Stomach (tissue), 9 donors: ENCODE data around the gene LEPR. TPM values are rescaled to one million over a fixed set of nuclear protein-coding genes. Genes with fewer than 3 reads are reported as not detected.

Experiments
- DNase-seq, 2 donors: peaks; one replicate each; pipeline versions ENCODE4 v3.0.0 to v3.0.0-alpha.2; 2013 to 2019
- H3K27ac ChIP-seq, 5 donors: fragments of 200-600 bp in 4 of 5; sonication (generic) in 4 of 5; one replicate each; pipeline ENCODE4 v1.5.1; 2013 to 2019; ENCODE audit warnings: mild to moderate bottlenecking in 1 of 5, moderate library complexity in 1 of 5
- H3K27me3 ChIP-seq, 3 donors: fragments of 200-600 bp; sonication (generic); one replicate each; pipeline ENCODE4 v1.5.1; 2017 to 2019; ENCODE audit warnings: mixed run types in 1 of 3
- H3K36me3 ChIP-seq, 4 donors: fragments of 200-600 bp; sonication (generic); 1 replicate in 3 of 4; 2 replicates in 1 of 4; pipeline ENCODE4 v1.5.1; 2016 to 2019
- H3K4me1 ChIP-seq, 4 donors: fragments of 200-600 bp; sonication (generic); one replicate each; pipeline ENCODE4 v1.5.1; 2016 to 2019
- H3K4me3 ChIP-seq, 4 donors: fragments of 200-600 bp; sonication (generic) in 3 of 4; one replicate each; pipeline ENCODE4 v1.5.1; 2016 to 2019; ENCODE audit warnings: mild to moderate bottlenecking in 1 of 4
- H3K9me3 ChIP-seq, 4 donors: fragments of 200-600 bp; sonication (generic); one replicate each; pipeline ENCODE4 v1.5.1; 2016 to 2019
- CTCF ChIP-seq, 7 experiments: fragments of 450-650 bp in 4 of 7; fragments of 200-600 bp in 3 of 7; sonication (generic) in 3 of 7; IDR thresholded peaks; one replicate each; pipeline ENCODE4 v1.5.1; 2016 to 2019; ENCODE audit warnings: antibody characterized with exemption in 7 of 7, control low read depth in 2 of 7, mild to moderate bottlenecking in 1 of 7
- EP300 ChIP-seq: sonication (generic); formaldehyde crosslinking; IDR thresholded peaks from one replicate; pipeline ENCODE4 v1.6.1; 2017; ENCODE audit warnings: antibody characterized with exemption
- POLR2A ChIP-seq, 4 donors: fragments of 450-650 bp; IDR thresholded peaks; one replicate each; pipeline ENCODE4 v1.6.1; 2016; ENCODE audit warnings: antibody characterized with exemption in 4 of 4, control low read depth in 2 of 4, mild to moderate bottlenecking in 1 of 4, moderate library complexity in 1 of 4
- POLR2AphosphoS5 ChIP-seq, 3 donors: sonication (generic); formaldehyde crosslinking; IDR thresholded peaks; one replicate each; pipeline ENCODE4 v1.6.1; 2016; ENCODE audit warnings: antibody characterized with exemption in 3 of 3
- WGBS, 5 donors: extraction: QIAGEN DNeasy Blood & Tissue Kit in 3 of 5; methylation state at CpG; one replicate each; pipeline versions ENCODE4 v1.1.5 to v1.1.7; 2013 to 2018; 5-methylcytosine and 5-hydroxymethylcytosine counted together
- intact Hi-C: fragments of 100-400 bp; cut with DNase I; formaldehyde crosslinking; loops from one replicate; pipeline ENCODE4 v1.15.1; 2023; ENCODE audit warnings: low total_unique reads
- polyA plus RNA-seq, 3 donors: library from polyadenylated mRNA; stranded (reverse); fragments of 200-250 nt; gene quantifications; one replicate each; pipeline ENCODE4 v1.2.3, GENCODE V29; 2013
- total RNA-seq, 5 donors: library from RNA; depleted of rRNA; stranded (reverse); fragments of >200 nt; gene quantifications; one replicate each; pipeline versions ENCODE4 v1.1.0 to v1.2.3, GENCODE V29; 2014 to 2016
- donor health status: healthy with polysubstance abuse.
- donor health status: Bipolar disorder and iron deficiency.
- donor health status: healthy.

The LEPR gene
- total and polyA plus RNA-seq, 8 donors: 0.58 to 33.0 (median 14.1) TPM

GRCh38 chr1:65409816-65410326 is 10.6 kb upstream of the LEPR start:
- no peaks in the 10 kb centered on the region for H3K9me3 ChIP-seq
- intact Hi-C loops: no loop called here
- H3K4me1 ChIP-seq: no peaks in the 10 kb centered on the region
- 91 to 96% (median 93%) methylated on average over 4 of the region's 4 CpGs for WGBS, 5 donors
- H3K36me3 ChIP-seq: no peaks in the 10 kb centered on the region
- no peaks in the 10 kb centered on the region for H3K27me3 ChIP-seq
- no peak overlapping the region for H3K27ac ChIP-seq
- no peak for DNase-seq
- TF ChIP-seq POLR2AphosphoS5 (IDR thresholded peaks at IDR 0.05) (no peak), POLR2A (IDR thresholded peaks at IDR 0.05) (no peak), EP300 (no peak), CTCF (IDR thresholded peaks at IDR 0.05) (no peak)
- no peak overlapping the region for H3K4me3 ChIP-seq

- WGBS, 5 donors: 87 to 94% (median 90%) methylated on average over 4 of the region's 4 CpGs
- DNase-seq: no peak
- no peaks in the 10 kb centered on the region for H3K9me3 ChIP-seq
- no peaks in the 10 kb centered on the region for H3K27me3 ChIP-seq
- no peak overlapping the region for H3K4me3 ChIP-seq
- H3K4me1 ChIP-seq: no peaks in the 10 kb centered on the region
- TF ChIP-seq POLR2AphosphoS5 (IDR thresholded peaks at IDR 0.05) (no peak), EP300 (no peak), CTCF (IDR thresholded peaks at IDR 0.05) (no peak), POLR2A (IDR thresholded peaks at IDR 0.05) (no peak)
- H3K36me3 ChIP-seq: no peaks in the 10 kb centered on the region
- H3K27ac ChIP-seq: no peak overlapping the region
- intact Hi-C loops: no loop called here
These were observed 8.0 kb upstream of the LEPR start for GRCh38 chr1:65412256-65412983.

- no peaks in the 10 kb centered on the region for H3K36me3 ChIP-seq
- no peaks in the 10 kb centered on the region for H3K4me1 ChIP-seq
- H3K27me3 ChIP-seq: no peaks in the 10 kb centered on the region
- no peak overlapping the region for H3K4me3 ChIP-seq
- H3K27ac ChIP-seq: no peak overlapping the region
- TF ChIP-seq EP300 (no peak), POLR2AphosphoS5 (IDR thresholded peaks at IDR 0.05) (no peak), POLR2A (IDR thresholded peaks at IDR 0.05) (no peak), CTCF (IDR thresholded peaks at IDR 0.05) (no peak)
- DNase-seq: no peak
- no peaks in the 10 kb centered on the region for H3K9me3 ChIP-seq
- intact Hi-C loops: no loop called here
- WGBS, 5 donors: 90 to 99% (median 94%) methylated on average over 3 of the region's 3 CpGs
These were observed 7.5 kb upstream of the LEPR start for GRCh38 chr1:65412984-65413375.

- Histone ChIP-seq H3K27ac (no peak overlapping the region), H3K27me3 (no peaks in the 10 kb centered on the region), H3K9me3 (no peaks in the 10 kb centered on the region), H3K36me3 (no peaks in the 10 kb centered on the region), H3K4me1 (peaks cover 0 to 8% (median 5%) of the 10 kb centered on the region in 4 donors), H3K4me3 (no peak overlapping the region)
- no peak for DNase-seq
- TF ChIP-seq POLR2AphosphoS5 (IDR thresholded peaks at IDR 0.05) (no peak), POLR2A (IDR thresholded peaks at IDR 0.05) (no peak), CTCF (IDR thresholded peaks at IDR 0.05) (no peak), EP300 (no peak)
- intact Hi-C loops: no loop called here
- WGBS, 5 donors: 79 to 85% (median 79%) methylated on average over 4 of the region's 4 CpGs
These were observed 5.9 kb upstream of the LEPR start for GRCh38 chr1:65414538-65414937.
